SKM-1 treated with dmso at 0.1 percent for 144 hours (cell line): ENCODE results near the gene FAM83B.
"Not testable (repeated sequence)": the region's sequence is repeated elsewhere in the genome, so short reads cannot be mapped to it uniquely, and the experiment has no call there.

Experiments used
- DNase-seq: peaks from one replicate; lab custom pipeline; 2025; ENCODE audit not compliant: unreplicated experiment; lab: John Stamatoyannopoulos, UW

The FAM83B gene

DNA sequence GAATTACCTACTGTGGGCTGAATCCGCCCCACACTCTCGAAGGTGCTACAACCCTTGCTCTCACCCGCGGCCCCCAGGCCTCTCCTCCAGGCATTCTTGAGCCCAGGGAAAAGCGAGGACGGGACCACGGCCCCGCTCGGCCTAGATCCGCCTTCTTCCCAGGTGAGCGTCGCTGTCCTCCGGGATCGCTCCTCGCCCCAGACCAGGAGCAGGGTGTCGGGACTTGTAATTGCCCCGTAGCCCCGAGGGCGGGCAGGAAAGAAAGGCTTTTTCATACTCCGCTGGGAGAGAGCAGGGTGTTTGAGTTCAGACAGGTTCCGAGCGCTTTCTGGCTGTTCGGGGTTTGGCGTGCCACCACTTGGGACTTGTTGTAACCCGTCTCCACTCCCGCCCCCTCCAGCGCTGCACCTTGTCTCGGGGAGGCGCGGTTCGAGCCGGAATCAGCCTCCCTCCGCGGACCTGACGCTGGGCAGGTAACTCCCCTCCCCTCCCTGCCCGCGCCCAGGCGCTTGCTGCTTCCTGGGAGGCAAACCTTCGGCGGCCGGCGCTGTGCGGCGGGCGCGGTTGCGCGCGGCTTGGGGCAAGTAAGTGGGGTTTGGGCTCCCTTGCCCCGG is at the start of gene FAM83B:
Gene FAM83B, plus strand, starts transcription at position 529 of the 614 bp plus-strand sequence. CDS start 23,476 bp downstream, outside the sequence.
- no peak for DNase-seq

DNA sequence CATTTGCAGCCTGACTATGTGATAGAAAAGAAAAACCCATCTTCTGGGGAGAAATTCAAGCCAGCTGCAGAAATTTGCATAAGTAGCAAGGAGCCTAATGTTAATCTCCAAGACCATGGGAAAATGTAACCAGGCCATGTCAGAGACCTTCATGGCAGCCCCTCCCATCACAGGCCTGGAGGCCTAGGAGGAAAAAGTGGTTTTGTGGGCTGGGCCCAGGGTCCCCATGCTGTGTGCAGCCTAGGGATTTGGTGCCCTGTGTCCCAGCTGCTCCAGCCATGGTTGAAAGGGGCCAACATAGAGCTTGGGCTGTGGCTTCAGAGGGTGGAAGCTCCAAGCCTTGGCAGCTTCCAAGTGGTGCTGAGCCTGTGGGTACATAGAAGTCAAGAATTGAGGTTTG is 49.7 kb upstream of the FAM83B start:
- DNase-seq = not testable (repeated sequence)

DNA sequence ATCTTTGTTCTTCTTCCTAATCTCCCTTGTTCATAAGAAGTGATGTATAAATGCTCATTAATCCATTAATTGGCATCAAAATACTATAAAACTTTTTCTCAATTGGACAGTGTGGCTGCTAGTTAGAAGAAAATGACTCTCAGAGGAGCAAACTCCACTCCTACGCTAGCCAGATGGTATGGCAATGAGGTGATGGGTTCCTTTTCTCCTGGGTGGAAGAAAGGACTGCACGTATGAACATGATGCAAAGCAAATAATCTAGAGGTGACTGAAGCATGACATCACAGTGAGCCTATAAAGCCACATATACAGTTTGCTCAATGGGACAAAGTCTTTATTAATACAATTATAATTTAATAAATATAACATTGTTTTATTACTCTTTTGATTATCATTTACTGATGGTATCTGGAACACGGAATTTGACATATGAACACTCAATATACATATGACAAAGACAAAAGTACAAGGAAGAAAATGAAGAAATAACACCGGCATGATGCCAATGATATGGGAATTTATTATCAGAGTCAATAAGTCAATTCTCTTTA is 46.4 kb upstream of the FAM83B start:
- DNase-seq = no peak

GRCh38 chr6:54801244-54801643 is 45.3 kb upstream of the FAM83B start:
- no peak for DNase-seq

- no peak for DNase-seq
These were observed 44.9 kb upstream of the FAM83B start for GRCh38 chr6:54801669-54802068.

DNA sequence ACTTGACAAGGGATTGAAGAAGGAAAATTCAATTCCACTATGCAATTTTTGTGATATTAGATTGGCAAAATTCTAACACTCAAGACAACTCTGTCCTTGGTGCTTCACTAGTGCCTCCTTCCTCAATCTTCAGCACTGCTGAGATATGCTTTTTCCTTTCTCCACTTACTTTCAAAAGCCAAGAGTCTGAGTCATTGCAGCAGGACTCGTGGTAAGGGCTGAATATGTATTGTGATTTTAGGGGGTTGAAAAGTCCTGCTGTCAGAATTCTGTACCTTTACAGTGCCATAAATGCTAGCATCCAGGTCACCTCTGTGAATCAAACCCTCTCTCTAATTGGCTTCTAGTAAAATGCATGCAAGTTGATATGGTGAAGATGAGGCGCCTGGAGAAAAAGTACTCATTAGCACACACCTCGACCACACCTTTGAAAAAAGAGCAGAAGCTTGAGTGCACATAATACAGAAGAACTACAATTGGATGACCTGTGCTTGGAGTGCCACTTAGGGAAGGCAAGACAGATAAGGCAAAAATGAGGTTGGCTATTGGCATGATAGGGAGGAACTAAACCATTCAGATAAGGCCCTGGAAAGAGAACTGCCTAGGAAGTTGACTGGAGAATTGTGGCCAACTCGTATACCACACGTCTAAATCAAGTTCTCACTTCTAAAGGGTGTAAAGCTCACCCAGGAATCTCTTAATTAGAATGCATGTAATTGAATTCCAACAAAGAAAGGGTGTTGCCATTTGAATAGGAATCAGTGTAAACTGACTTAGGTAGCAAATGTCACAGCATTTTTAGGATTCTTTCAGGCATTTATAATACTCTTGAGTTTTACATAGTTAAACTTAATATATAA is 43.6 kb upstream of the FAM83B start:
- DNase-seq = no peak

DNA sequence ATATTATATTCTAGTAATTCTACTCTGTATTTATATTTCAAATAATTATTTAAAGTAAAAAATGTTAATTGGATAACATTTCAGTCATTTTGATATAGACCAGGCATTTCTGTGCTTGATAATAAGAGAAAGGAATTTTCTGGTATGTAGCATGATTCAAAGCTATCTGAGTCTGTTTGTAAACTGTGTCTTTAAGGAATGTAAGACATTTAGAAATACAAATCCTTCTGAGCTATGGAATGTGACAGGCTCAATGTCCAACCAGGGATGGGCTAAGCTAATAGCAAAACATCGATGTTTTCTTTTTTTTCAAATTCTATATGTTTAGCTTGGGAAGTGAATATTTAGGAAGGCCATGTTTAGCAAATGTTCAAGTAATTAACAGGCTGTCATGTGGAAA is 41.5 kb upstream of the FAM83B start:
- DNase-seq = no peak

DNA sequence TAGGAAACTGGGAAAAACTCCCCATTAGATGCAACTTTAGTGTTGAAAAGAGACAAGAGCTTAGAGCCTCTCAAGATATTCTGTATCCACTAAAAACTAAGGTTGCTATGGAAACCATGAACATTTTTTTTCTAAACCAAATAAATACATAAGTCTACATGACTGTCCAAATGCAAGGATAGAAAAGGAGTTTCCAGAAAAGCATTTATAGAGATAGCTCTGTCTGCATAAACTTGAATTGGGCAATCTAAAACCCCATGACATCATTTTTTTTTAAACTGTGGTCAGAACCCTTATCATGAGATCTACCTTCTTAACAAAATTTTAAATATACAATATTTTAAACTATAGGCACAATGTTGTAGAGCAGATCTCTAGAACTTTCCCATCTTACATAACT is 36.4 kb upstream of the FAM83B start:
- no peak for DNase-seq

GRCh38 chr6:54813892-54814291 is 32.7 kb upstream of the FAM83B start:
- DNase-seq = no peak

DNA sequence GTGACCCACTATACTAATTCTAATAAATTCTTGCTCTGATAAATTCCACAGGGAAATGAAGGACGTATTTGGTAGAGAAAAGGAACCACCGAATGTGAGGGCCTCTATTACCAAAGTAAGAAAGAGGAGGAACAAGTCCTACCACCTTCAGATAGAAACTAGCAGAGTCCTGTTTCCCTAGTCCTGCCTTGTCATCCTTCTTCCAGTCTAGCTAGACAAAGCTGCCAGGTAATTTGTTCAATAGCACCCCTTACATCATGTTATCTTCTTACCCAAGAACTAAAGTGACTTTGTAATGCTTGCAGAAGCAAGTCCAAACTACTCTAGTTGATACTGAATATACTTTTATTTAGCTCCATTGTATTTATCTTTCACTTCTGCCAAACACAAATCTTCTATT is 29.3 kb upstream of the FAM83B start:
- no peak for DNase-seq

DNA sequence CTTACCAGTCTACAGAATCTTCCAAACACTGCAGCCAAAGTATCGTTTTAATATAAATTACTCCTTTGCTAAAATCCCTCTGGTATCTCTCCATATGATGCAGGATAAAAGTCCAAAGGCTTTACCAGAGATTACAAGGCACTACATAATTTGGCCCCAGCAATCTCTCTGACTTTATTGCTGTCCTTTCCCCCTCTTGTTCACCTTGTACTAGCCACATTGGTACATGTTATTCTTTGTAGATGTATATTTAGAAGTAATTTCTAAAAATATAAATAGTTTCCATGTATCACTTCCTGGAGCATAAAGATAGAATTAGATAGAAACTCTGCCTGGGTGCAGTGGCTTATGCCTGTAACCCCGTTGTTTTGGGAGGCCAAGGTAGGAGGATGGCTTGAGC is 28.7 kb upstream of the FAM83B start:
- DNase-seq = no peak

- not testable (repeated sequence) for DNase-seq
These were observed 22.3 kb upstream of the FAM83B start for GRCh38 chr6:54824225-54824624.

DNA sequence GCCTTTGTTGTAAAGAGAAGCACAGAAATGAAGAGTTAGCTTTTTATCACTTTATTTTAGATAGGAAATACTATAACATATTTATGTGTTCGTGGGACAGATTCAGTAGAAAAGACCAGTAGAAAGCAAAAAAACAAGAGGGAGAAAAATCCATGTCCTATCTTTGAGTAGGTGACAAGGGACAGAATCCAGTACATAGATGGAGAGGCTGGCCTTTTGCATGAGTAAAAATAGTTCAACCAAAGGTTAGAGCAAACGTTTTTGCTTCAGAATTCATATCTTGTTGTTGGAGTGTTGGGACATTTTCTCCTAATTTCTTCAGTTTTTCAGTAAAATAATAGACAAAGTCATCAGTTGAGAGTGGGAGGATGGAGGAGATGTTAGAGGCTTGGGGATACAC is 19.6 kb upstream of the FAM83B start:
- DNase-seq = no peak

- DNase-seq = no peak
These were observed 16.4 kb upstream of the FAM83B start for GRCh38 chr6:54830216-54830615.

DNA sequence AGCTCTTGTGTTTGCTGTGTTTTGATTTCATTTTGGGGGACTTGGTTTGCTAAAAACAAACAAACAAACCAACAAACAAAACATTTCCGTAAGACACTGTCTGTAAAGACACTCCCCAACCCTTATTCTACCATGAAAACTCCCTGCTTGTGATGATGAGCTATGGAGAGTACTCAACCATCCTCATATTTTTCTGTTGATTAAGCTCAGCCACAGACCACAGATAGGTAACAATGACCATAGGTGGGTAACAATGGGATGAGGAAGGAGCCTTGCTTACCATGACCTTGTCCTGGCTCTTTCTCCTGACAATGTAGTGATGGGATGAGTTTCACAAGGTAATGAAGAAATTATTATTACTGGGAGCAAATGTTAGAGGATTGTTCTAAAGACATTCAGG is 11.4 kb upstream of the FAM83B start:
- DNase-seq = no peak

- DNase-seq = no peak
These were observed 495 bp downstream of the FAM83B start for GRCh38 chr6:54846857-54847674.

- no peak for DNase-seq
These were observed 1.4 kb downstream of the FAM83B start for GRCh38 chr6:54847799-54848597.

- no peak for DNase-seq
These were observed 3.5 kb downstream of the FAM83B start for GRCh38 chr6:54850114-54850513.

GRCh38 chr6:54856129-54856528 is 9.6 kb downstream of the FAM83B start:
- DNase-seq = no peak

DNA sequence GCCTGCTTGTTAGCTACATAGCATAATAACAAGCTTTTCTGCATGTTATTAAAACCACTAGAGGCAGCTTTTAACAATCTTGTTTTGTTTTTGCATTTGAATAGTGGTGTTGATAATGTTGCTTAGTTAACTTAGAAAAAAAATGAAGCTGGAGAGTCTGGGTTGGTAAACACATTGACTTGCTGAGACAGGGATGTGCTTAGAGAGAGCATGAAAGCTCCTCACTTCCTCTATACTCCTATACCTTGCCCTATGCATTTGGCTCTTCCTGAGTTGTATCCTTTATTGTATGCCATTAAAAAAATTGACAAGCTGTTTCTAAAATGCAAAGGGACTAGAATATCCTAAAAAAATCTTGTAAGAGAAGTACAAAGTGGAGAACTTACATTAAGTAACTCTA is 13.6 kb downstream of the FAM83B start:
- DNase-seq = no peak

DNA sequence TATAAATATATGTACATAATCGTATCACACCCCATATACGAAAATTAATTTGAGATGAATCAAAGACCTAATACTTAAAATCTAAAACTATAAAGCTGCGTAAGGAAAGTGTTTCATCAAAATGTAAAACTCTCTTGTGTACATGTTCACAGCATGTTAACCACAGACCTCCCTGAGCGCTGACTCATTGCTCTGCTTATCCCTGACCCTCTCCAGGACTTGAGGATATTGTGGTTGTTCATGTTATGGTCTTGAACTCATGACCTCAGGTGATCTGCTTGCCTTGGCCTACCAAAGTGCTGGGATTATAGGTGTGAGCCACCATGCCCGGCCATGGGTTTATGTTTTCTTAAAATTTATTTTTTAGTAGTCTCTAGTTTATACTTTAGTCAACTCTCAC is 14.2 kb downstream of the FAM83B start:
- no peak for DNase-seq
